GM12865 (cell line): ENCODE data around the gene PASK.
A peak's percentile ranks its signal among the peaks of the same experiment; 100 is the strongest.

Experiments used
- DNase-seq: peaks from one replicate; pipeline ENCODE4 v3.0.0; 2010; ENCODE audit warnings: low read depth
- H3K4me3 ChIP-seq: 2 replicates; pipeline ENCODE4 v1.5.1; 2011; ENCODE audit warnings: mild to moderate bottlenecking, low read depth, low read length, control low read depth
- CTCF ChIP-seq: IDR thresholded peaks from 2 replicates; pipeline ENCODE4 v1.5.1; 2011; ENCODE audit warnings: low read length, control low read depth, low read depth, inconsistent platforms; ENCODE audit not compliant: insufficient read depth; ENCODE audit errors: missing control alignments

Gene PASK

GRCh38 chr2:241120440-241120839 is 28.8 kb downstream of the PASK start:
- TF ChIP-seq CTCF, result no peak
- DNase-seq, result no peak

GRCh38 chr2:241118737-241119505 is 30.4 kb downstream of the PASK start:
- no peak for TF ChIP-seq CTCF
- no peak for DNase-seq
- no peak overlapping the region for H3K4me3 ChIP-seq

More at GRCh38 chr2:241120440-241120839, 28.8 kb downstream of the PASK start:
- H3K4me3 ChIP-seq, result no peak overlapping the region

GRCh38 chr2:241116606-241117560 is 32.4 kb downstream of the PASK start:
- no peak for TF ChIP-seq CTCF
- DNase-seq, result no peak
- no peak overlapping the region for H3K4me3 ChIP-seq

- DNase-seq, result no peak
- H3K4me3 ChIP-seq, result no peak overlapping the region
Observed at GRCh38 chr2:241115361-241115760, 33.9 kb downstream of the PASK start.

GRCh38 chr2:241114836-241115235 is 34.4 kb downstream of the PASK start:
- DNase-seq, result no peak
- H3K4me3 ChIP-seq, result no peak overlapping the region
- no peak for TF ChIP-seq CTCF

More at GRCh38 chr2:241115361-241115760, 33.9 kb downstream of the PASK start:
- TF ChIP-seq CTCF, result no peak

- DNase-seq, result peak; percentile 76
- H3K4me3 ChIP-seq, result peak overlapping the region; percentile 52
- no peak for TF ChIP-seq CTCF
Observed at GRCh38 chr2:241112592-241112991, 36.7 kb downstream of the PASK start.
